BLaER1 treated with 17β-estradiol and CSF1 and Interleukin-3, amounts not matched to agents 10 nM and 100 nM (cell line): ENCODE results near the gene TACR1.

Source experiments
- H3K27ac ChIP-seq, 11 experiments: shearing (Covaris generic); formaldehyde crosslinking; 2 replicates each; pipeline ENCODE4 v1.8.1; 2022
- H3K27me3 ChIP-seq, 11 experiments: shearing (Covaris generic); formaldehyde crosslinking; 2 replicates each; pipeline ENCODE4 v1.8.1; 2022
- H3K36me3 ChIP-seq, 11 experiments: shearing (Covaris generic); formaldehyde crosslinking; 2 replicates each; pipeline ENCODE4 v1.8.1; 2022
- H3K4me1 ChIP-seq, 10 experiments: shearing (Covaris generic); formaldehyde crosslinking; 2 replicates each; pipeline ENCODE4 v1.8.1; 2022
- H3K4me2 ChIP-seq, 11 experiments: shearing (Covaris generic); formaldehyde crosslinking; 2 replicates each; pipeline ENCODE4 v1.8.1; 2022
- H3K4me3 ChIP-seq, 10 experiments: shearing (Covaris generic); formaldehyde crosslinking; 2 replicates each; pipeline ENCODE4 v1.8.1; 2022
- H3K9ac ChIP-seq, 11 experiments: shearing (Covaris generic); formaldehyde crosslinking; 2 replicates each; pipeline ENCODE4 v1.8.1; 2022
- H3K9me3 ChIP-seq, 11 experiments: shearing (Covaris generic); formaldehyde crosslinking; replicated peaks in 1 of 11; 2 replicates each; pipeline ENCODE4 v1.8.1; 2022
- H4K20me1 ChIP-seq, 11 experiments: shearing (Covaris generic); formaldehyde crosslinking; 2 replicates each; pipeline ENCODE4 v1.8.1; 2022
- Cebpa-rat ChIP-seq, 11 experiments: shearing (Covaris generic); IDR thresholded peaks; 2 replicates each; pipeline ENCODE4 v1.8.1; 2022

Gene TACR1

DNA sequence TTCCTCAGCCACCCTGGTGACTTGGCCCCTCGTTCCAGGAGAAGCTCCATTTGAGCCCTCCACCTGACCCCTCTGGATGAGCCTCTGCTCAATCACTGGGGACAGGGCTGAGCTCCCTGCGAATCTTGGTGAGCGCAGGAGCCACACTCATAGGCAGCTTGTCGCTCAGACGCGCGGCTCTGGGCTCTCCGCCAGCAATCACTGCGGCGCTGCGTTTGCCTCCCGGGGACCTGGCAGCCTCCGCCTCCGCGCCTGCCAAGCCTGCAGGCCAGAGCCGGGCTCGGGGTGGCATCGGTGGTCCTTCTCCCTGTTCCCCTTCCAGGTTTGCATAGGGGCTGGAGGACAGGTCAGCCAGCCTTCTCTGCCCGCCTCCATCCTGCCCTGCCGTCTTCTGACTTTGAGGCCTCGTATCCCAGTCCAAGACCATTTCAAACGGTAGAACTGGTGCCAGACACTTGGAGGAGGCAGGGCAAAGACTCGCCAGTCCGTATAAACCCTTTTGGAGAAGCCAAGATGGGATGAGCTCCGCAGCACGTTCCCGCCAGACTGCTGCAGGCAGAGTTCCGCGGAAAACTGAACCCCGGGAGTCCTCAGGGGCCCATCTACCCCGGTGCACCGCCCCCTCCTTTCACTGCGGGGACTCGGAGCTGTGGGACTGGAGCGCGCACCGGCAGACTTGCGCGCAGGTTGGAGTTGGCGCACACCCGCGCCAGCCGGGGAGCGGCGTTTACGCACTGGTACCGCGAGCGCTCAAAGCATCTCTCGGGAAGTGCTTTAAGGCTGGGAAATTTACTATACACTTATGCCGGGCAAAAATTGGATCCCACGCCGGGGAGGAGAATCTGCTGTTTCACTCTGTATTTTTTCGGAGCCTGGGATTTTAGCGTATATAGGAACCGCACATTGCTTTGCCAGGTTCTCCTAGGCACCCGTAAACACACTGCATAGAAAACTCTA lies 1.1 kb upstream of the TACR1 start:
- H3K9me3 ChIP-seq, result peaks cover 0 to 25% (median 18%) of the 10 kb centered on the region in 11 experiments; a peak in 20 of 22 replicates
- no peak for TF ChIP-seq Cebpa-rat (IDR thresholded peaks at IDR 0.05)
- H3K4me2 ChIP-seq, result no peak overlapping the region
- no peaks in the 10 kb centered on the region for H4K20me1 ChIP-seq
- no peak overlapping the region for H3K4me3 ChIP-seq
- H3K9ac ChIP-seq, result no peak overlapping the region
- peaks cover 12 to 21% (median 16%) of the 10 kb centered on the region in 11 experiments; a peak in 18 of 22 replicates for H3K27me3 ChIP-seq
- no peak overlapping the region for H3K27ac ChIP-seq
- H3K36me3 ChIP-seq, result no peaks in the 10 kb centered on the region
- H3K4me1 ChIP-seq, result no peaks in the 10 kb centered on the region

DNA sequence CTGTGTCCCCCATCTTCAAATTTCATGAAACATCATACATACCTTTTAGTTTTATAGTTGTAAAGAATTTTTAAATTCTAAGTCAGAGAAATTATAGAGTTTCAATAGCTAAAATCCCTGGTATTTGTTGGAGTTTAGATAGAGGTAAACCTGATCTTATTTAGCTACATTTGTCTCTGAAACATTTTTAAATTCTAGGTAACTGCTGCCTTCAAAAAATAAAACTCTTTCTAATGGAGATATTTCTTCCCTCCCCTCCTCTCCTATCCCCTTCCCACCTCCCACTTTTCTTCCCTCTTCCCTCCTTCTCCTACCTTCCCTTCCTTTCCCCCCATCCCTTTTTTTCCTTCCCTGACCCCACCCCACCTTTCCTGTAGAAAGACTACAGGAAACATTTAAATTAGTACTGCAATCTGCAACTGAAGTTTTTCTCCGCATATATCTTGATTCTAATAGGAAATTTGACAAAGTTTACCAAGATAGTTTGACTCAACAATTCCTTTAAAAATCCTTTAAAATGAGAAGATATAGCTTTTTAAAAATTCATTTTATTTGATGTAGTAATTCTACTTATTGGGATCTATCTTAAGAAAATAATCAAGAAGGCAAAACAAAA lies 4.1 kb downstream of the TACR1 start:
- Histone ChIP-seq H3K9me3 (peaks cover 0 to 17% (median 11%) of the 10 kb centered on the region in 11 experiments; a peak in 18 of 22 replicates), H3K27ac (no peak overlapping the region), H3K4me2 (peak overlapping the region in 2 of 11 experiments; percentile 30 to 67; a peak in 2 of 22 replicates), H3K9ac (no peak overlapping the region), H3K4me3 (no peak overlapping the region), H4K20me1 (no peaks in the 10 kb centered on the region), H3K36me3 (no peaks in the 10 kb centered on the region), H3K4me1 (peaks cover 0 to 12% (median 0%) of the 10 kb centered on the region in 10 experiments; a peak in 4 of 20 replicates), H3K27me3 (peaks cover 12 to 20% (median 15%) of the 10 kb centered on the region in 11 experiments; a peak in 18 of 22 replicates)
- TF ChIP-seq Cebpa-rat (IDR thresholded peaks at IDR 0.05), result no peak

DNA sequence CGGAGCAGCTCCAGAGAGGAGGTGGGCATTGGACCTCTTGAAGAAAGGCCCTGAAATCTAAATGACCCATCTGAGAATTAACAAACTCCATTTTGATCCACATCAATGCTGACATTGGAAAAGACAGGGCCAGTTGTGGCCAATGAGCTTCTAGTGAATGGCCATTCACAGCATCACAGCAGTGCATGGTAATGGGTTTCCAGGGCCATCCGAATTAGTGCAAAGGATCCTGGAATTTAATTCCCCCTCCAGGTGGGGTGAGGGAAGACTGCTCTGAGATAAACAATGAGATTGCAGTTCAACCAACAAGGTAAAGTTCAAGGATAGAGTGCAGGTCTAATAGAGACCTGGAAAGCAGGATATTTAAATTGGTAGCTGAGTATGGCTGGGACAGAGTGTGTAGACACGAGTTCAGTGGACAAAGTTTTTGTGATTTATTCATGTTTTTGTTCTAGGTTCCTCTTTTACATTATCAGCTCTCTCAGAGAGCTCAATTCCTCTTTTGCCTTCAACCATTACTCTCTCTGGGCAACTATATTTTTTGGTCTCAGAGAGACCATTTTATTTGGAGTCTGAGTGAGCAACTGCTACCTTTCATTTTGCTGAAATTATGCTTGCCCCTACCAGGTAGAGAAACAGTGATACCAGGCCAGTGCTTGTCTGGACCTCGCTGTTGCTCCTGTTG lies 5.0 kb downstream of the TACR1 start:
- Histone ChIP-seq H3K27ac (no peak overlapping the region), H4K20me1 (no peaks in the 10 kb centered on the region), H3K4me3 (no peak overlapping the region), H3K36me3 (no peaks in the 10 kb centered on the region), H3K4me1 (peaks cover 0 to 12% (median 0%) of the 10 kb centered on the region in 10 experiments; a peak in 4 of 20 replicates), H3K9me3 (peaks cover 0 to 9% (median 3%) of the 10 kb centered on the region in 11 experiments; a peak in 17 of 22 replicates), H3K9ac (no peak overlapping the region), H3K27me3 (peaks cover 5 to 12% (median 8%) of the 10 kb centered on the region in 11 experiments; a peak in 18 of 22 replicates), H3K4me2 (peak overlapping the region in 2 of 11 experiments; percentile 30 to 67; a peak in 4 of 22 replicates)
- TF ChIP-seq Cebpa-rat (IDR thresholded peaks at IDR 0.05), result no peak

DNA sequence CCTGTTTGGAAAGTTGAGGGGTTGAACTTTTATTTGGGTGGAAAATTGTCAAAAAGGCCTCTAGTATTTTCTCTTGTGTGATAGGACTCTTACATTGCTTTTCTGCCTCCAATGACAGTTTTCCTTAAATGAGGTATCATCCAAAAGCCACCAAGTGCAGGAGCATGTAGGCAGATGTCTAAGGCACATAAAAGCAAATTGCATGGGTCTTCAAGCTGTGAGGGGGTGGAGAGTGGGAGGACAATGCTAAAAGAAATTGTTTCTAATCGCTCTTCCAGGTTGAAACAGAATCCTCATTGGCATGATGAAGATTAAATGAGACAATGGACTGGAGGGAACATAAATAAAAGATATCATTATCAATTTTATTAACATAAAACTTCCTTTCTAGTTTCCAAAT lies 6.8 kb downstream of the TACR1 start:
- Histone ChIP-seq H3K4me2 (no peak overlapping the region), H3K27me3 (no peaks in the 10 kb centered on the region), H3K4me1 (peaks cover 0 to 12% (median 0%) of the 10 kb centered on the region in 10 experiments; a peak in 4 of 20 replicates), H3K27ac (no peak overlapping the region), H4K20me1 (no peaks in the 10 kb centered on the region), H3K36me3 (no peaks in the 10 kb centered on the region), H3K9ac (no peak overlapping the region), H3K9me3 (no peaks in the 10 kb centered on the region), H3K4me3 (no peak overlapping the region)
- TF ChIP-seq Cebpa-rat (IDR thresholded peaks at IDR 0.05), result no peak

DNA sequence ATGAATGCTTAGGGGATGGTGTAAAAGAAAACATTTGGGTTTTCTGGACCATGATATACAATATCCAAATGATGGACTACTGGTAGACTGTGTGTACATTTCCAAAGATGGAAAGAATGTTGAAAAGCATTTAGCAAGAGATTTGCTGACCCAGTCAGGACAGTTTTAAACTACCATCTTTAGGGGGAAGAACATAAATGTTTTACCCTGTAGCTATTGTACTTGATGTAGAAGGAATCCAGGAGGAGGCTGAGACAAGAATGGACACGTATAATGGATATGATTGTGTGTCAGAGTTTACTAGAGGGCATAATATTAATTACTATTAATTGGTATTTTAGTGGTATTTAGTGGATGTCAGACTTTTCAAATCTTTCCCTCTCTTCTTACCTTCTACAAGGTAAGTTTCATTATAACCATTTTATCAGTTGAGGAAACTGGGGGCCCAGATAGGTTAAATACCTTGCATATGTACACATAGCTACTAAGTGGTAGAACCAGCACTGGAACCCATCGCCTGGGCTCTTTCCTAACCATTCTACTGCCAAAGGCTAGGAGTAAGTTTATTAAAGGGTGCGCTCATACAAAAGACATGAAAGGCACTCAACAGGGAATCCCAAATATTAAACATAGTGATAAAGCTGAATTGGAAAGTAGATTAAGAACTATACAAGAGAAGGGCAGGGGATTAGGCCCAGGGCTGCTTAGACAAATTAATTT lies 8.9 kb downstream of the TACR1 start:
- Histone ChIP-seq H3K9ac (no peak overlapping the region), H3K4me3 (no peak overlapping the region), H3K27me3 (no peaks in the 10 kb centered on the region), H3K36me3 (no peaks in the 10 kb centered on the region), H3K27ac (no peak overlapping the region), H3K4me2 (no peak overlapping the region), H4K20me1 (no peaks in the 10 kb centered on the region), H3K9me3 (no peaks in the 10 kb centered on the region), H3K4me1 (peaks cover 0 to 12% (median 0%) of the 10 kb centered on the region in 10 experiments; a peak in 4 of 20 replicates)
- no peak for TF ChIP-seq Cebpa-rat (IDR thresholded peaks at IDR 0.05)

DNA sequence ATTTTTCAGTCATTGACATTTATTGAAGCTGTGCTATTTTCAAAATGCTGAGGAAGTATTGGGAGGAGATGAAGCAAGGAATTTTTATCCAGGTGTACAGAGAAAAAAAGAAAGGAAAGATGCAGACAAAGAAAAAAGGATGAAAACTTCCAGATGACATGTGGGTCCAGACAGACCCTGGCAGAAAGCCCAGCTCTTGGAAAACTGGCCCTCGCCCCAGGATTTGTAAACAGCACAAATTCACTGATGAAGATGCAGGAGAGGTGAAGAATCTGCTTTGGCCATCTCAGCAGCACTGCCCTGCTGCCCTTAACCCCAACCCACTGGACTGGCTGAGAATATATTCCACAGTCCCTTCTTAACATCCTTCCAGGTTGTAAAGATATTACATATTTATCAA lies 12.5 kb downstream of the TACR1 start:
- H3K36me3 ChIP-seq, result no peaks in the 10 kb centered on the region
- no peaks in the 10 kb centered on the region for H3K4me1 ChIP-seq
- no peaks in the 10 kb centered on the region for H3K9me3 ChIP-seq
- no peak overlapping the region for H3K27ac ChIP-seq
- H4K20me1 ChIP-seq, result no peaks in the 10 kb centered on the region
- H3K9ac ChIP-seq, result no peak overlapping the region
- no peak for TF ChIP-seq Cebpa-rat (IDR thresholded peaks at IDR 0.05)
- H3K27me3 ChIP-seq, result no peaks in the 10 kb centered on the region
- H3K4me2 ChIP-seq, result no peak overlapping the region
- no peak overlapping the region for H3K4me3 ChIP-seq

DNA sequence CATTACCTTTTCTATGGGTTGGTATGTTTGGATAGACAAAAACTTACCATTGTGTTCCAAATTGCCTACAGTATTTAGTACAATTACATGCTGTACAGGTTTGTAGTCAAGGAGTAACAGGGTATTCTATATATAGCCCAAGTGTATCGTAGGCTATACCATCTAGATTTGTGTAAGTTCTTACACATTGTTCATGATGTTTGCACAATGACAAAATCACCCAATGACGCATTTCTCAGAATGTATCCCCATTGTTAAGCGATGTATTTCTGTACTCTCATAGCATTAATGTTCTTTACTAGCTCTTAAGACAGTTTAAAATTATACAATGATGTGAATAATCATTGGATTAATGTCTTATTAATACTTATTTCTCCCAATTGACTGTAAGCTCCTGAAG lies 16.7 kb downstream of the TACR1 start:
- H3K27me3 ChIP-seq, result no peaks in the 10 kb centered on the region
- H3K9ac ChIP-seq, result no peak overlapping the region
- H3K4me2 ChIP-seq, result no peak overlapping the region
- no peak overlapping the region for H3K27ac ChIP-seq
- H4K20me1 ChIP-seq, result no peaks in the 10 kb centered on the region
- no peaks in the 10 kb centered on the region for H3K36me3 ChIP-seq
- H3K4me1 ChIP-seq, result no peaks in the 10 kb centered on the region
- no peak overlapping the region for H3K4me3 ChIP-seq
- H3K9me3 ChIP-seq, result no peaks in the 10 kb centered on the region
- no peak for TF ChIP-seq Cebpa-rat (IDR thresholded peaks at IDR 0.05)

DNA sequence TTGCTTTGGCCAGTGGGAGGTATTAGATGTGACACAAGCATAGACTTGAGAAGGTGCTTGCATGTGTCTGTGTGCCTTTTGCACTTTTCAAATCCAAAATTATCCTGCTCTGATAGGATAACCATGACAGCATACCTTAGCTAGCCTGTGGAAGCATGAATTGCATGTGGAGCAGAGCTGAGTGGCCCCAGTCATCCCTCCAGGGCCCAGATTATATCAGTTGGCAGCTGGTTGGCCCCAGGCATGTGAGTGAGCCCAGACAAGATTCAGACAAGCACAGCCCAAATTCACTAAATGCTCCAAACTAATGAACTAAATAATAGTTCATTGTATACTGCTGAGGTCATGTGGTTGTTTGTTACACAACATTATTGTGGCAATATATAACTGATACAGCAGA lies 18.8 kb downstream of the TACR1 start:
- no peak overlapping the region for H3K4me3 ChIP-seq
- H3K27me3 ChIP-seq, result no peaks in the 10 kb centered on the region
- H3K36me3 ChIP-seq, result no peaks in the 10 kb centered on the region
- H3K4me1 ChIP-seq, result no peaks in the 10 kb centered on the region
- no peak overlapping the region for H3K4me2 ChIP-seq
- H4K20me1 ChIP-seq, result no peaks in the 10 kb centered on the region
- no peaks in the 10 kb centered on the region for H3K9me3 ChIP-seq
- no peak for TF ChIP-seq Cebpa-rat (IDR thresholded peaks at IDR 0.05)
- H3K27ac ChIP-seq, result no peak overlapping the region
- H3K9ac ChIP-seq, result no peak overlapping the region
